H1 (cell line): ENCODE results near the gene ADARB2. TPM values are rescaled to one million over a fixed set of nuclear protein-coding genes. Genes with fewer than 3 reads are reported as not detected.

Experiments
- CTCF ChIA-PET: fragments of 300-600 bp; sonication (Branson Sonifier 250); formaldehyde crosslinking; loops from one replicate; lab custom pipeline; 2021; ENCODE audit not compliant: partially characterized antibody; lab: Charles Lee
- POLR2A ChIA-PET: fragments of 300-600 bp; sonication (Branson Sonifier 250); formaldehyde crosslinking; loops from one replicate; lab custom pipeline; 2021; ENCODE audit warnings: inconsistent platforms; ENCODE audit not compliant: partially characterized antibody; lab: Charles Lee
- DNase-seq, 2 experiments: peaks; one replicate each; pipeline versions ENCODE4 v3.0.0 to v3.0.0-alpha.2; 2010 to 2022; ENCODE audit warnings: low spot score in 2 of 2, low read depth in 1 of 2, mixed read lengths in 1 of 2
- FAIRE-seq: peaks from 2 replicates; lab custom pipeline; 2011; peaks lifted over from hg19 to GRCh38; lab: Jason Lieb, UNC
- H2AFZ ChIP-seq: 2 replicates; pipeline ENCODE4 v1.8.1; 2012; ENCODE audit warnings: low read length, inconsistent platforms
- H2AK5ac ChIP-seq: 2 replicates; pipeline ENCODE4 v1.6.1; 2013; ENCODE audit warnings: low read depth, low read length
- H2BK120ac ChIP-seq: replicated peaks from 2 replicates; pipeline ENCODE3; 2013; ENCODE audit warnings: low read depth, low read length, inconsistent platforms
- H2BK12ac ChIP-seq: 2 replicates; pipeline ENCODE4 v1.6.1; 2013; ENCODE audit warnings: low read depth, low read length
- H2BK15ac ChIP-seq: 2 replicates; pipeline ENCODE4 v1.6.1; 2013; ENCODE audit warnings: low read length
- H2BK20ac ChIP-seq: 2 replicates; pipeline ENCODE4 v1.6.1; 2013; ENCODE audit warnings: low read length
- H2BK5ac ChIP-seq: 2 replicates; pipeline ENCODE4 v1.6.1; 2013; ENCODE audit warnings: low read depth, low read length
- H3K14ac ChIP-seq: 2 replicates; pipeline ENCODE4 v1.6.1; 2013; ENCODE audit warnings: inconsistent platforms; ENCODE audit not compliant: insufficient read length
- H3K18ac ChIP-seq: 2 replicates; pipeline ENCODE4 v1.6.1; 2013; ENCODE audit warnings: low read length; ENCODE audit errors: extremely low read depth
- H3K23ac ChIP-seq: 2 replicates; pipeline ENCODE4 v1.6.1; 2013; ENCODE audit warnings: inconsistent platforms; ENCODE audit not compliant: insufficient read length
- H3K23me2 ChIP-seq: 2 replicates; pipeline ENCODE4 v1.6.1; 2013; ENCODE audit warnings: low read depth, low read length
- H3K27ac ChIP-seq: 2 replicates; pipeline ENCODE4 v1.6.1; 2011; ENCODE audit warnings: low read depth, low read length, inconsistent platforms
- H3K27me3 ChIP-seq, 4 experiments: replicated peaks in 1 of 4; 1 replicate in 1 of 4; 2 replicates in 3 of 4; pipeline versions ENCODE4 v1.6.1 to v1.8.1; 2011 to 2013; ENCODE audit warnings: low read length in 3 of 4, mild to moderate bottlenecking in 3 of 4, inconsistent platforms in 2 of 4, mixed read lengths in 2 of 4, moderate library complexity in 1 of 4; ENCODE audit not compliant: control insufficient read depth in 3 of 4, insufficient read depth in 3 of 4; ENCODE audit errors: extremely low read depth in 1 of 4
- H3K36me3 ChIP-seq, 4 experiments: 2 replicates each; pipeline versions ENCODE4 v1.6.1 to v1.8.1; 2011 to 2013; ENCODE audit warnings: mild to moderate bottlenecking in 4 of 4, low read length in 3 of 4, moderate library complexity in 2 of 4, control low read depth in 1 of 4, inconsistent platforms in 1 of 4; ENCODE audit not compliant: insufficient read depth in 4 of 4, control insufficient read depth in 2 of 4
- H3K4ac ChIP-seq: replicated peaks from 2 replicates; pipeline ENCODE3; 2013; ENCODE audit warnings: low read length, low read depth, mixed read lengths, inconsistent platforms; ENCODE audit not compliant: insufficient read length
- H3K4me1 ChIP-seq, 4 experiments: replicated peaks in 1 of 4; 1 replicate in 1 of 4; 2 replicates in 3 of 4; pipeline versions ENCODE4 v1.6.1 to v1.8.1; 2011 to 2013; ENCODE audit warnings: low read length in 3 of 4, inconsistent platforms in 2 of 4, mixed read lengths in 1 of 4; ENCODE audit not compliant: insufficient read depth in 4 of 4, control insufficient read depth in 3 of 4
- H3K4me2 ChIP-seq, 2 experiments: 2 replicates each; pipeline versions ENCODE4 v1.6.1 to v1.8.1; 2011 to 2013; ENCODE audit warnings: low read depth in 2 of 2, low read length in 2 of 2, control low read depth in 1 of 2, inconsistent platforms in 1 of 2, mild to moderate bottlenecking in 1 of 2; ENCODE audit not compliant: insufficient read depth in 1 of 2
- H3K4me3 ChIP-seq, 4 experiments: fragments of 200-600, 300-600 bp in 1 of 4; sonication (generic), shearing (Covaris generic), sonication (Bioruptor Twin) in 1 of 4; 2 replicates each; pipeline versions ENCODE4 v1.5.1 to v1.8.1; 2011 to 2016; ENCODE audit warnings: low read length in 4 of 4, low read depth in 3 of 4, control low read depth in 2 of 4, inconsistent platforms in 2 of 4, mild to moderate bottlenecking in 2 of 4, mixed read lengths in 1 of 4, moderate library complexity in 1 of 4; ENCODE audit not compliant: insufficient read depth in 2 of 4; ENCODE audit errors: extremely low read depth in 1 of 4
- H3K56ac ChIP-seq: replicated peaks from 2 replicates; pipeline ENCODE3; 2013; ENCODE audit warnings: low read depth, mild to moderate bottlenecking, mixed read lengths, low read length, inconsistent platforms; ENCODE audit not compliant: insufficient read length
- H3K79me1 ChIP-seq: 2 replicates; pipeline ENCODE4 v1.6.1; 2013; ENCODE audit warnings: low read depth, low read length, control low read depth
- H3K79me2 ChIP-seq, 2 experiments: 2 replicates each; pipeline versions ENCODE4 v1.6.1 to v1.8.1; 2012 to 2013; ENCODE audit warnings: low read length in 2 of 2, mild to moderate bottlenecking in 2 of 2, inconsistent platforms in 1 of 2; ENCODE audit not compliant: insufficient read depth in 2 of 2, control insufficient read depth in 1 of 2
- H3K9ac ChIP-seq, 4 experiments: replicated peaks in 1 of 4; 1 replicate in 1 of 4; 2 replicates in 3 of 4; pipeline versions ENCODE4 v1.6.1 to v1.8.1; 2011 to 2013; ENCODE audit warnings: low read depth in 3 of 4, low read length in 3 of 4, control low read depth in 2 of 4, mild to moderate bottlenecking in 2 of 4, moderate library complexity in 2 of 4, inconsistent platforms in 1 of 4; ENCODE audit errors: extremely low read depth in 1 of 4
- H3K9me3 ChIP-seq, 2 experiments: 2 replicates each; pipeline versions ENCODE4 v1.6.1 to v1.8.1; 2012 to 2013; ENCODE audit warnings: mild to moderate bottlenecking in 2 of 2, moderate library complexity in 2 of 2, control low read depth in 1 of 2, inconsistent platforms in 1 of 2, low read depth in 1 of 2, low read length in 1 of 2, mixed read lengths in 1 of 2; ENCODE audit not compliant: insufficient read depth in 2 of 2
- H4K20me1 ChIP-seq, 2 experiments: replicated peaks in 1 of 2; 2 replicates each; pipeline versions ENCODE3 to v1.8.1; 2011 to 2013; ENCODE audit warnings: inconsistent platforms in 2 of 2, low read length in 2 of 2, mild to moderate bottlenecking in 1 of 2; ENCODE audit not compliant: insufficient read depth in 2 of 2, control insufficient read depth in 1 of 2
- H4K5ac ChIP-seq: 2 replicates; pipeline ENCODE4 v1.6.1; 2013; ENCODE audit warnings: low read length, low read depth, mixed read lengths, inconsistent platforms; ENCODE audit not compliant: insufficient read length
- H4K8ac ChIP-seq: 2 replicates; pipeline ENCODE4 v1.8.0; 2013; ENCODE audit warnings: mild to moderate bottlenecking, moderate library complexity, low read length, inconsistent platforms; ENCODE audit not compliant: insufficient read depth; ENCODE audit errors: extremely low read depth
- H4K91ac ChIP-seq: replicated peaks from 2 replicates; pipeline ENCODE3; 2013; ENCODE audit warnings: low read length, mixed read lengths, inconsistent platforms; ENCODE audit not compliant: insufficient read length
- JUND ChIP-seq: IDR thresholded peaks from 2 replicates; pipeline ENCODE4 v1.6.1; 2011; ENCODE audit warnings: mild to moderate bottlenecking, improper control_type of control experiment, low read length
- KDM1A ChIP-seq: fragments of 200-600, 300-600 bp; sonication (generic); IDR thresholded peaks from 2 replicates; pipeline ENCODE4 v1.7.1; 2016; ENCODE audit warnings: mild to moderate bottlenecking, low read length, borderline replicate concordance
- RAD21 ChIP-seq, 2 experiments: IDR thresholded peaks in 1 of 2; conservative IDR thresholded peaks in 1 of 2; 2 replicates each; pipeline ENCODE4 v1.6.1; 2011; ENCODE audit warnings: low read depth in 2 of 2, low read length in 2 of 2, improper control_type of control experiment in 1 of 2, inconsistent platforms in 1 of 2, mild to moderate bottlenecking in 1 of 2, moderate library complexity in 1 of 2
- TAF1 ChIP-seq: IDR thresholded peaks from 2 replicates; pipeline ENCODE4 v1.6.1; 2011; ENCODE audit warnings: mild to moderate bottlenecking, low read depth, low read length
- WGBS, 2 experiments: shearing (Covaris generic) in 1 of 2; methylation state at CpG; one replicate each; pipeline versions ENCODE4 v1.1.6 to v1.1.7; 2013 to 2015; ENCODE audit warnings: low lambda C conversion rate in 2 of 2, mixed read lengths in 2 of 2, inconsistent platforms in 1 of 2, low coverage in 1 of 2, missing lambda C conversion rate in 1 of 2; ENCODE audit not compliant: insufficient replicate concordance in 2 of 2, insufficient coverage in 1 of 2, insufficient read length in 1 of 2; ENCODE audit errors: extremely low coverage in 1 of 2, missing lambda C conversion rate in 1 of 2; 5-methylcytosine and 5-hydroxymethylcytosine counted together
- polyA plus RNA-seq, 7 experiments: library from polyadenylated mRNA; depleted of rRNA in 3 of 7; stranded (reverse) in 5 of 7; unstranded in 2 of 7; fragments of >200 nt in 5 of 7; fragments of 200-250 nt in 2 of 7; gene quantifications; 1 replicate in 5 of 7; 2 replicates in 1 of 7; 4 replicates in 1 of 7; pipeline versions ENCODE4 v1.2.1 to v1.2.3, GENCODE V29; 2011 to 2013; ENCODE audit warnings: missing spikeins in 2 of 7, mixed read lengths in 2 of 7
- total RNA-seq: library from RNA; stranded (reverse); fragmentation: NEBNext Ultra II Directional; extraction: Animal tissue kit (Norgen Biotek cat#: 25700); gene quantifications from 2 replicates; pipeline ENCODE4 v1.2.1, GENCODE V29; 2021
- TF ChIP-seq, protein P1 (sequence below), 3 experiments: IDR thresholded peaks; 1 replicate in 2 of 3; 2 replicates in 1 of 3; pipeline versions ENCODE4 v1.5.1 to v1.6.1; 2011; ENCODE audit warnings: low read length in 3 of 3, mild to moderate bottlenecking in 3 of 3, inconsistent platforms in 2 of 3, low read depth in 1 of 3, moderate library complexity in 1 of 3; ENCODE audit not compliant: insufficient read depth in 1 of 3; ENCODE audit errors: control extremely low read depth in 1 of 3
- TF ChIP-seq, protein P2 (sequence below): IDR thresholded peaks from 2 replicates; pipeline ENCODE4 v1.6.1; 2011; ENCODE audit warnings: low read depth, mild to moderate bottlenecking, low read length; ENCODE audit not compliant: insufficient read depth
- TF ChIP-seq, protein P3 (sequence below): IDR thresholded peaks from 2 replicates; pipeline ENCODE4 v1.6.1; 2012; ENCODE audit warnings: low read length, inconsistent platforms

Gene ADARB2
- total and polyA plus RNA-seq, 2 of the 8 experiments (the other 6 are each of a cell fraction or from before 2014, with no cell fraction given) = 2.2 to 2.8 TPM

DNA sequence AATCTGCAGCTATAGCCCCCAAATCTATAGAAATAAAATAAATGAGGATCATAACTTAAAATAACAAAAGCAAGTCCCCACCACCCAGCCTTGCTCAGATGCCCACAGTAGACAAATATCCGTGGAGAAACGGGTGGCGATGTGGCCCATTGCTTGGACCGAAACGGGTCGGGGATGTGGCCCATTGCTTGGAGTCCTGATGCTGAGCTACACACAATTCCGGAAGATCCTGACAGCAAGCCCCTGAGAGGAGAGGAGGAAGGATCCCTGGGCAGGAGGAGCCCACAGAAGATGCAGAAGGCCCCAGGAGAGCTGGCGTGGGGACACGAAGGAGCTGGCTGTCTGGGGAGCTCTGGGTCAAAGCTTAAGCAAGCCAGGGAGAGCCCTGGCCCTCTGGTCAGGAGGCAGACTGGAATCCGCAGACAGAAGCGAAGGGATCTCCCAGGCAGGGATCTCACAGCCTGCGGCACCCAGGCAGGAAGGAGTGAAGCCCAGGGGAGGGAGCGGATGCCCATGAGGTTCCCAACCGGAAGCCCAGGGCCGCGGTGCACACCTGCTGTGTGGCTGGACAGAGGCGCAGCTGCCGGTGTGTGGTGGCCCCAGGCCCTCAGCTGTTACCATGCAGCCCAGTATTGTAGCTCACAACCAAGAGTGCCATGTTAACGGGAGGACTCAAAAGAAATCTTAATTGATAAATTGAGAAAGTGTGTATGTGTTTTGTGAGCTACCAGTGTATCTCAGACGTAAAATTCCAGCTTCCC lies 138.8 kb downstream of the ADARB2 start:
- Histone ChIP-seq H3K36me3 (no peaks in the 10 kb centered on the region), H3K4me3 (no peak overlapping the region), H3K56ac (no peak overlapping the region), H2BK12ac (0 out of 2 replicates have a peak overlapping the region, but pooled peaks have one; percentile 27), H3K27me3 (no peaks in the 10 kb centered on the region), H3K14ac (no peak overlapping the region), H2BK120ac (no peak overlapping the region), H4K8ac (no peak overlapping the region), H2BK15ac (no peak overlapping the region), H2AFZ (no peak overlapping the region), H3K79me2 (no peaks in the 10 kb centered on the region), H2BK5ac (no peak overlapping the region), H3K23ac (no peak overlapping the region), H3K79me1 (no peaks in the 10 kb centered on the region), H2AK5ac (no peak overlapping the region), H3K27ac (no peak overlapping the region), H3K4me1 (no peaks in the 10 kb centered on the region; a peak in 1 of 7 replicates), H2BK20ac (no peak overlapping the region), H3K18ac (no peak overlapping the region), H4K91ac (no peak overlapping the region), H3K4me2 (no peak overlapping the region), H4K20me1 (peaks cover 0 to 6% of the 10 kb centered on the region in 2 experiments), H3K9me3 (no peaks in the 10 kb centered on the region), H3K9ac (no peak overlapping the region), H3K23me2 (peaks cover 3% of the 10 kb centered on the region), H3K4ac (no peak overlapping the region), H4K5ac (no peak overlapping the region)
- FAIRE-seq = no peak
- ChIA-PET CTCF (interaction anchor here (1.1 kb wide), 1 partner anchor 117 kb away, joined by 4 read pairs; no protein-coding TSS in a partner anchor), POLR2A (no interaction called here)
- 91% methylated on average over 15 of the region's 20 CpGs; no CpG with 5 or more reads in 1 of the 2 experiments for WGBS, 2 experiments
- DNase-seq = no peak
- TF ChIP-seq KDM1A (no peak), RAD21 (IDR thresholded peaks at IDR 0.05 in 1 of 2, conservative IDR thresholded peaks at IDR 0.05 in 1 of 2; ENCODE audit: low read depth in 2 of 2, low read length in 2 of 2) (no peak), TAF1 (no peak), JUND (no peak)
- TF ChIP-seq, protein P1, sequence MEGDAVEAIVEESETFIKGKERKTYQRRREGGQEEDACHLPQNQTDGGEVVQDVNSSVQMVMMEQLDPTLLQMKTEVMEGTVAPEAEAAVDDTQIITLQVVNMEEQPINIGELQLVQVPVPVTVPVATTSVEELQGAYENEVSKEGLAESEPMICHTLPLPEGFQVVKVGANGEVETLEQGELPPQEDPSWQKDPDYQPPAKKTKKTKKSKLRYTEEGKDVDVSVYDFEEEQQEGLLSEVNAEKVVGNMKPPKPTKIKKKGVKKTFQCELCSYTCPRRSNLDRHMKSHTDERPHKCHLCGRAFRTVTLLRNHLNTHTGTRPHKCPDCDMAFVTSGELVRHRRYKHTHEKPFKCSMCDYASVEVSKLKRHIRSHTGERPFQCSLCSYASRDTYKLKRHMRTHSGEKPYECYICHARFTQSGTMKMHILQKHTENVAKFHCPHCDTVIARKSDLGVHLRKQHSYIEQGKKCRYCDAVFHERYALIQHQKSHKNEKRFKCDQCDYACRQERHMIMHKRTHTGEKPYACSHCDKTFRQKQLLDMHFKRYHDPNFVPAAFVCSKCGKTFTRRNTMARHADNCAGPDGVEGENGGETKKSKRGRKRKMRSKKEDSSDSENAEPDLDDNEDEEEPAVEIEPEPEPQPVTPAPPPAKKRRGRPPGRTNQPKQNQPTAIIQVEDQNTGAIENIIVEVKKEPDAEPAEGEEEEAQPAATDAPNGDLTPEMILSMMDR (IDR thresholded peaks at IDR 0.05; ENCODE audit: control extremely low read depth in 1 of 3, insufficient read depth in 1 of 3, low read depth in 1 of 3, low read length in 3 of 3) = no peak
- TF ChIP-seq, protein P2, sequence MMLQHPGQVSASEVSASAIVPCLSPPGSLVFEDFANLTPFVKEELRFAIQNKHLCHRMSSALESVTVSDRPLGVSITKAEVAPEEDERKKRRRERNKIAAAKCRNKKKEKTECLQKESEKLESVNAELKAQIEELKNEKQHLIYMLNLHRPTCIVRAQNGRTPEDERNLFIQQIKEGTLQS = no peak
- TF ChIP-seq, protein P3, sequence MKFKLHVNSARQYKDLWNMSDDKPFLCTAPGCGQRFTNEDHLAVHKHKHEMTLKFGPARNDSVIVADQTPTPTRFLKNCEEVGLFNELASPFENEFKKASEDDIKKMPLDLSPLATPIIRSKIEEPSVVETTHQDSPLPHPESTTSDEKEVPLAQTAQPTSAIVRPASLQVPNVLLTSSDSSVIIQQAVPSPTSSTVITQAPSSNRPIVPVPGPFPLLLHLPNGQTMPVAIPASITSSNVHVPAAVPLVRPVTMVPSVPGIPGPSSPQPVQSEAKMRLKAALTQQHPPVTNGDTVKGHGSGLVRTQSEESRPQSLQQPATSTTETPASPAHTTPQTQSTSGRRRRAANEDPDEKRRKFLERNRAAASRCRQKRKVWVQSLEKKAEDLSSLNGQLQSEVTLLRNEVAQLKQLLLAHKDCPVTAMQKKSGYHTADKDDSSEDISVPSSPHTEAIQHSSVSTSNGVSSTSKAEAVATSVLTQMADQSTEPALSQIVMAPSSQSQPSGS = no peak
